PC-3 (cell line): ENCODE results near the gene PRSS37.

Source experiments
- EZH2 ChIP-seq: fragments of 300-600 bp; sonication (generic); IDR thresholded peaks from one replicate; pipeline ENCODE4 v1.6.1; 2017; ENCODE audit warnings: antibody characterized with exemption, mild to moderate bottlenecking, low read length; ENCODE audit not compliant: unreplicated experiment
- EZH2phosphoT487 ChIP-seq: fragments of 300-600 bp; sonication (generic); IDR thresholded peaks from 2 replicates; pipeline ENCODE4 v1.6.1; 2018; ENCODE audit warnings: mild to moderate bottlenecking, antibody characterized with exemption, low read length, borderline replicate concordance
- TF ChIP-seq, protein P1 (sequence below): fragments of 300-600 bp; sonication (generic); conservative IDR thresholded peaks from 2 replicates; pipeline ENCODE4 v1.5.1; 2017; ENCODE audit warnings: antibody characterized with exemption, low read depth, mild to moderate bottlenecking, low read length

DNA sequence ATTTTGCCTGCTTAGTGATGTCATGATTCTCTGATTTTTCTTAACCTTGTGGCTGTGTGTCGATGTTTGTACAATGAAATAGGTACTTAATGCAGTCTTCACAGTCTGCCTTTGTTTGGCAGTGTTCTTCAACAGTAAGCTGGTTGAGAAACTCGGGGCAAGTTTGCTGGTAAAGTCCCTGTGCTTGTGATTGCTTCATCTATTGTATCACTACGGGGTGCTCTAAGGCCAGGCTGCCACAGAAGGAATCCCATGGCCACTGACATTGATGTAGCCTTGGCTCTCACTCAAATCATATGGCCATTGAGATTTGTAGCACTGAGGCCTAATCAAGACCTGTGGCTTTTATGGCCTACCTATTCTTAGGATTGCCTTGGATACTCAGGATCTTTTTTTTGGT lies 33.5 kb upstream of the PRSS37 start:
- TF ChIP-seq, protein P1, sequence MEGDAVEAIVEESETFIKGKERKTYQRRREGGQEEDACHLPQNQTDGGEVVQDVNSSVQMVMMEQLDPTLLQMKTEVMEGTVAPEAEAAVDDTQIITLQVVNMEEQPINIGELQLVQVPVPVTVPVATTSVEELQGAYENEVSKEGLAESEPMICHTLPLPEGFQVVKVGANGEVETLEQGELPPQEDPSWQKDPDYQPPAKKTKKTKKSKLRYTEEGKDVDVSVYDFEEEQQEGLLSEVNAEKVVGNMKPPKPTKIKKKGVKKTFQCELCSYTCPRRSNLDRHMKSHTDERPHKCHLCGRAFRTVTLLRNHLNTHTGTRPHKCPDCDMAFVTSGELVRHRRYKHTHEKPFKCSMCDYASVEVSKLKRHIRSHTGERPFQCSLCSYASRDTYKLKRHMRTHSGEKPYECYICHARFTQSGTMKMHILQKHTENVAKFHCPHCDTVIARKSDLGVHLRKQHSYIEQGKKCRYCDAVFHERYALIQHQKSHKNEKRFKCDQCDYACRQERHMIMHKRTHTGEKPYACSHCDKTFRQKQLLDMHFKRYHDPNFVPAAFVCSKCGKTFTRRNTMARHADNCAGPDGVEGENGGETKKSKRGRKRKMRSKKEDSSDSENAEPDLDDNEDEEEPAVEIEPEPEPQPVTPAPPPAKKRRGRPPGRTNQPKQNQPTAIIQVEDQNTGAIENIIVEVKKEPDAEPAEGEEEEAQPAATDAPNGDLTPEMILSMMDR = no peak
- TF ChIP-seq EZH2 (no peak), EZH2phosphoT487 (no peak)
